Measurements from ENCODE around the gene TFF1.

TFF1 gene

DNA sequence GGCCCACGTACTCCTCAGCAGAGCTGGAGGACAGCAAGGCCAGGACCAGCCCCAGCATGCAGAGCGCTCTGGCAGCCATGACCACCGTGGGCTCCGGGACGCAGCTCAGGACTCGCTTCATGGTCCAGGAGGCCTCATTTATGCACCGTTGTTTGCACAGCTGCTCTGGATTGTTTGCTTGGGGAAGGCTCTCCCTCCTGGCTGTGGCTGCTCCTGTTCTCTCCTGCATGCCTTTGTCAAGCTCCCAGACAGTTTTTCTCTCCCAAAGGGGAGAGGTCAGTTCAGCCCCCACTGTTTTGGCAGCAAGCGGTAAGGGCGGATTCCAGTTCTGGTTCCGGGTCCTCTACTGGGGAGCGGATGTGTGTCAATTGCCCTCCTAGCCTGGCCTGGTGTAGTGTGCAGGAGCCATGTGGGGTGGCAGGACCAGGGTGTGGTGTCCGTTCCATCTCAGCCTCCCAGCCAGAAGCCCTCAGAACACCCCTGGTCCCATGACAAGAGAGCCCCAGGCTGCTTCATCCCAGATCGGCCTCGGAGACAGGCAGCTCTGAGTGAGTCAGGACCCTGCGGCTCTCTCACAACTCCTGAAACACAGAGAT lies 50.9 kb downstream of the TFF1 start, which contains the start of gene TFF3:
TSS of gene TFF3 (minus strand) at position 114 of the 596 bp plus-strand sequence. CDS start at position 79, 35 bp downstream.
- DNase-seq, result no peak

DNA sequence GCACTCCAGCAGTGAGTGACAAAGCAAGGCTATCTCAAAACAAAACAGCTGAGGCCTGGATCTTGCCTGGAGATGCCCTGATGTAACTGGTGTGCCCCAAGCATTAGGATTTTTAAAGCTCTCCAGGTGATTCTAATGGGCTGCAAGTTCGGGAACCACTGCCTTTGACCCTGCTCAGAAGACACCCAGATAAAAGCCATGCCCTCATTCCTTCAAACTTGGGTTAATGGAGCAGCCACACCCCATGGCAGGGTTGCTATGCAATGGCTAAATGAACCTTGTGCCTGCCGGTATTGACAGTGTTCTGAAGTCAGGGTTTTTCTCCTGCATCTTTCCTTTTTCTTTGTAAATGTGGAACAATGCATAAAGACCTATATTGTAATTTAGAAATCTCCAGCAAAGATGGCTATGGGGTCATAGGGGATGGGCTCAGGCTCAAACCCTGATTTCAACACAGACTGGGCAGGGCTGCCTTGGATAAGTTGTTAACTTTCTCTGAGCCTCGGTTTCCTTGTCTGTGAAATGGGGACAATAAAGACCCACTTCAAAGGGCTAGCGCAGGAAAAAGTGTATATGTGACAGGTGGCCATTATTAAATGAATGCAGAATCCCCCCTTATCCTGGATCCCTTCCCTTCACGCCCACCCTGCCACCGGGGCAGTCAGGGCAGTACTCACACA lies 51.6 kb downstream of the TFF1 start:
- no peak for DNase-seq

DNA sequence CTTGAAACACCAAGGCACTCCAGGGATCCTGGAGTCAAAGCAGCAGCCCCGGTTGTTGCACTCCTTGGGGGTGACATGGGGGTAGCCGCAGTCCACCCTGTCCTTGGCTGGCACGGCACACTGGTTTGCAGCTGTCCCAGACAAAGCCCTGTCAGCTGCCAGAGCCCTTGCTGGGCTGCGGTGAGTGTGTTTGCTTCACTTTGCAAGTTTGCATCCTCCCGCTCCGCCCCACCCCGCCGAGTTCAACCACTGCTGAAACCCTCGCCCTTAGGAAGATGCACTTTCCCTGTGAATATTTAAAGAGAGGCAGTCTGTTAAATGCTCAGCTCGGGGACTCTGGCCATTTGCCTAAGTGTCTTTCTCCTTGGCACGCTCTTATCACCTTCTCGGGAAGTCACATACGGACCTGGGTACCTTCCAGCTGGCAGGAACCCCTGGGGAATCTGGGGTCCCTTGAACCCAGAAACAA lies 52.8 kb downstream of the TFF1 start:
- DNase-seq, result no peak

DNA sequence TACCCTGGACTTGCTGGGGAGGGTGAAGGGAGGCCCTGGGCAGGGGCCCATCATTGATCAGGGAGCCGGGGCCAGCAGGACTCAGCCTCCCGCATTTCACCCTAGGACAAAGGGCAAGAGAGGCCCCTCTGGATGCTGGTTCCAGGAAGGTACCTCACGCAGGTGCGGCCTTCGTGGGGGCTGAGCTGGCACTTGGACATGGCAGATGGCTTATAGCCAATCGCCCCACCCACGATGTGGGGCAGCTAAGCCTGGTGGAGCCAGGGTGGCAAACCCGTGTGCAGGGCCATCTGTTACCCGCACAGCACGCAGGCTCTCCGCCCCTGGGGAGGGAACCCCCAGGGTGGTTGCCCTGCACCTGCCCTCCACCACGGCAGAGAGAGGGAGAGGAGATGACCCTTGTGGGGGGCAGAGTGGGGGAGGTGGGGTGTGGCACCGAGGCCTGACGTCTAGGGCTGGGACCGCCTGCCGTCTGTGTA lies 53.7 kb downstream of the TFF1 start:
- no peak for DNase-seq

All from hematopoietic multipotent progenitor cell treated with erythropoietin and hydrocortisone succinate and interleukin-3 and kit ligand, for 8 days (in vitro differentiated cells).